Osteoblast (primary cell): ENCODE measurements around the gene PEX13. TPM values are rescaled to one million over a fixed set of nuclear protein-coding genes. Genes with fewer than 3 reads are reported as not detected.

ENCODE experiments used
- DNase-seq: peaks from one replicate; pipeline ENCODE4 v3.0.0; 2011; ENCODE audit warnings: low spot score, mixed read lengths; ENCODE audit not compliant: insufficient read length; ENCODE audit errors: missing footprints
- H2AFZ ChIP-seq: 2 replicates; pipeline ENCODE4 v1.6.0; 2011; ENCODE audit warnings: mild to moderate bottlenecking, low read length
- H3K27ac ChIP-seq: 2 replicates; pipeline ENCODE4 v1.5.1; 2011; ENCODE audit warnings: mild to moderate bottlenecking, low read depth, low read length, moderate library complexity
- H3K27me3 ChIP-seq: 2 replicates; pipeline ENCODE4 v1.6.0; 2012; ENCODE audit warnings: mild to moderate bottlenecking, control low read depth, inconsistent platforms, low read length, moderate library complexity; ENCODE audit not compliant: insufficient read depth
- H3K36me3 ChIP-seq: 2 replicates; pipeline ENCODE4 v1.5.1; 2011; ENCODE audit warnings: mild to moderate bottlenecking, low read length, control low read depth, moderate library complexity; ENCODE audit not compliant: insufficient read depth
- H3K4me1 ChIP-seq: 2 replicates; pipeline ENCODE4 v1.5.1; 2011; ENCODE audit warnings: mild to moderate bottlenecking, low read length, control low read depth, moderate library complexity; ENCODE audit not compliant: insufficient read depth
- H3K4me2 ChIP-seq: 2 replicates; pipeline ENCODE4 v1.6.0; 2011; ENCODE audit warnings: mild to moderate bottlenecking, low read length; ENCODE audit not compliant: insufficient read depth
- H3K4me3 ChIP-seq: fragments of 200-600 bp; sonication (generic); 3 replicates; pipeline ENCODE4 v1.5.1; 2012; ENCODE audit warnings: mild to moderate bottlenecking, low read length, inconsistent platforms; ENCODE audit not compliant: insufficient read depth
- H3K79me2 ChIP-seq: 2 replicates; pipeline ENCODE4 v1.6.0; 2012; ENCODE audit warnings: mild to moderate bottlenecking, low read length, control low read depth, inconsistent platforms; ENCODE audit not compliant: insufficient read depth
- H3K9me3 ChIP-seq: 2 replicates; pipeline ENCODE4 v1.5.1; 2011; ENCODE audit warnings: low read depth, low read length, control low read depth
- H4K20me1 ChIP-seq: 2 replicates; pipeline ENCODE4 v1.6.0; 2012; ENCODE audit warnings: mild to moderate bottlenecking, low read length, control low read depth; ENCODE audit not compliant: insufficient read depth
- total RNA-seq: library from RNA; depleted of rRNA; stranded (reverse); fragments of >200 nt; gene quantifications from 2 replicates; pipeline ENCODE4 v1.2.3, GENCODE V29; 2012
- TF ChIP-seq, protein P1 (sequence below): IDR thresholded peaks from 2 replicates; pipeline ENCODE4 v1.5.1; 2011; ENCODE audit warnings: mild to moderate bottlenecking, low read depth, low read length, moderate library complexity; ENCODE audit errors: extremely low read depth

Gene PEX13
- total RNA-seq, 1 donor, result 34.0 TPM

DNA sequence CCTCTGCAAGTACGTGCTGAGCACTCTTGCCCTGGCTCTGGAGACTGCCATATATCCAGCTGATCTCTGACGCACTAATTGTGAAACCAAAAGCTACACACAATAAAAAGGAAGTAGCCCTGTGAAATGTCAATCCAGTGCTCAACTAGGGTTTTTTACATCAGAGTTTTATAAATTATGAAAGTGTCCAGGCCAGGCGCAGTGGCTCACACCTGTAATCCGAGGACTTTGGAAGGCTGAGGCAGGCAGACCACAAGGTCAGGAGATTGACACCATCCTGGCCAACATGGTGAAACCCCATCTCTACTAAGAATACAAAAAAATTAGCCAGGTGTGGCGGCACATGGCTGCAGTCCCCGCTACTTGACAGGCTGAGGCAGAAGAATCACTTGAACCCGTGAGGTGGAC is 24.5 kb upstream of the PEX13 start:
- no peaks in the 10 kb centered on the region for H3K4me1 ChIP-seq
- TF ChIP-seq, protein P1, sequence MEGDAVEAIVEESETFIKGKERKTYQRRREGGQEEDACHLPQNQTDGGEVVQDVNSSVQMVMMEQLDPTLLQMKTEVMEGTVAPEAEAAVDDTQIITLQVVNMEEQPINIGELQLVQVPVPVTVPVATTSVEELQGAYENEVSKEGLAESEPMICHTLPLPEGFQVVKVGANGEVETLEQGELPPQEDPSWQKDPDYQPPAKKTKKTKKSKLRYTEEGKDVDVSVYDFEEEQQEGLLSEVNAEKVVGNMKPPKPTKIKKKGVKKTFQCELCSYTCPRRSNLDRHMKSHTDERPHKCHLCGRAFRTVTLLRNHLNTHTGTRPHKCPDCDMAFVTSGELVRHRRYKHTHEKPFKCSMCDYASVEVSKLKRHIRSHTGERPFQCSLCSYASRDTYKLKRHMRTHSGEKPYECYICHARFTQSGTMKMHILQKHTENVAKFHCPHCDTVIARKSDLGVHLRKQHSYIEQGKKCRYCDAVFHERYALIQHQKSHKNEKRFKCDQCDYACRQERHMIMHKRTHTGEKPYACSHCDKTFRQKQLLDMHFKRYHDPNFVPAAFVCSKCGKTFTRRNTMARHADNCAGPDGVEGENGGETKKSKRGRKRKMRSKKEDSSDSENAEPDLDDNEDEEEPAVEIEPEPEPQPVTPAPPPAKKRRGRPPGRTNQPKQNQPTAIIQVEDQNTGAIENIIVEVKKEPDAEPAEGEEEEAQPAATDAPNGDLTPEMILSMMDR, result no peak
- H3K9me3 ChIP-seq, result peaks cover 3% of the 10 kb centered on the region
- no peak for DNase-seq
- no peaks in the 10 kb centered on the region for H4K20me1 ChIP-seq
- H3K27me3 ChIP-seq, result no peaks in the 10 kb centered on the region
- H2AFZ ChIP-seq, result no peak overlapping the region
- H3K4me2 ChIP-seq, result no peak overlapping the region
- no peaks in the 10 kb centered on the region for H3K79me2 ChIP-seq
- H3K36me3 ChIP-seq, result no peaks in the 10 kb centered on the region
- H3K27ac ChIP-seq, result no peak overlapping the region
- H3K4me3 ChIP-seq, result no peak overlapping the region

DNA sequence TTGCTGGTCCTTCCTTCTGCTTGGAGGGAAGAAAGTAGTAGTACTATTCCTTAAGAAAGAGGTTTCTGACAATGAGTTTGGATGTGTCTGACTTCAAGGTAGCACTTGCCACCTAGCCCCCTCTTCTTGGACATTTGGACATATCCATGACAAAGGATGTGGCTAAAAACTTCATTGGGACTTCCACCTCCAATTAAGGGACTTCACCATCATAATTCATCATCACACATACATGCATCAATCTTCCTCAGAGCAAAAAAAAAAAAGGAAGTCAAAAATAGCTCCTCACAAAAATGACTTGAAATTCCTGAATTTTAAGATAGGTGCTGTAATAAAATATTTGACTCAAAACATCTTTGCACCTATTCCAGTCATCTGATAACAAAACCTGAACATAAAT is 23.4 kb upstream of the PEX13 start:
- Histone ChIP-seq H3K9me3 (peaks cover 3% of the 10 kb centered on the region), H3K4me2 (no peak overlapping the region), H3K4me1 (no peaks in the 10 kb centered on the region), H3K27me3 (no peaks in the 10 kb centered on the region), H3K27ac (no peak overlapping the region), H4K20me1 (no peaks in the 10 kb centered on the region), H3K79me2 (no peaks in the 10 kb centered on the region), H3K36me3 (no peaks in the 10 kb centered on the region), H2AFZ (no peak overlapping the region), H3K4me3 (no peak overlapping the region)
- no peak for DNase-seq
- TF ChIP-seq, protein P1, result no peak

DNA sequence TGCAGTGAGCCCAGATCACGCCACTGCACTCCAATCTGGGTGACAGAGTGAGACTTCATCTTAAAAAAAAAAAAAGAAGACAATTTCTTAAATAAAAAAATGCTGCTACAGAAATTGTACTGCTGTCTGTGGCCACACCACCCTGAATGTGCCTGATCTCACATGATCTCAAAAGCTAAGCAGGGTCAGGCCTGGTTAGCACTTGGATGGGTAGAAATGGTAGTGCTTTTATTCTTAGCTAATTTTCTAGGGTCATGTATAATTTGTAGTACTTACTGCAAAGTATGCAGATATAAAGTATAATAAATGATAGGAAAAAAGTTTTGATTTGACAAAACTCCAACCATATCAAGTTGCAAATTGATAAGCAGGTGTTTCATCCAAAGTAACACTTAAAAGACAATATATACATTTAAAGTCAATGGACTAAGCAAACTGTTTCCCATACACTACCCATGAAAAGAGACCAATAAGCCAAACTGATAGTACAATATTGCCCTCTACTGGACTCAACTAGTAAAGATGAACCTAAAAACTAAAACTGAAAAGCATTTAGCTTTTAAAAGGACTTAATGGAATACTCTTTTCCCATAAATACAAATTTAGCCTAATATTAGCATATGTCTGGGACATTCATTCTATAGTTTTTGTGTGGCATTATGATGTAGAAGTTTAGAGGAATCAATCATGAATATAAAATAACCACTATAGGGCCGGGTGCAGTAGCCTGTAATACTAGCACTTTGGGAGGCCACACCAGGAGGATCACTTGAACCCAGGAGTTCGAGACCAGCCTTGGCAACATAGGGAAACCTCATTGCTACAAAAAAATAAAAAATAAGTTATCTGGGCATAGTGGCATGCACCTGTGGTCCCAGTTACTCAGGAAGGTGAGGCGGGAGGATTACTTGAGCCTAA is 18.6 kb upstream of the PEX13 start:
- H3K9me3 ChIP-seq, result no peaks in the 10 kb centered on the region
- no peak overlapping the region for H2AFZ ChIP-seq
- H3K4me2 ChIP-seq, result no peak overlapping the region
- H4K20me1 ChIP-seq, result no peaks in the 10 kb centered on the region
- H3K4me1 ChIP-seq, result no peaks in the 10 kb centered on the region
- H3K27me3 ChIP-seq, result no peaks in the 10 kb centered on the region
- H3K79me2 ChIP-seq, result no peaks in the 10 kb centered on the region
- no peak overlapping the region for H3K27ac ChIP-seq
- no peaks in the 10 kb centered on the region for H3K36me3 ChIP-seq
- DNase-seq, result no peak
- H3K4me3 ChIP-seq, result no peak overlapping the region
- TF ChIP-seq, protein P1, result peak; percentile 63

DNA sequence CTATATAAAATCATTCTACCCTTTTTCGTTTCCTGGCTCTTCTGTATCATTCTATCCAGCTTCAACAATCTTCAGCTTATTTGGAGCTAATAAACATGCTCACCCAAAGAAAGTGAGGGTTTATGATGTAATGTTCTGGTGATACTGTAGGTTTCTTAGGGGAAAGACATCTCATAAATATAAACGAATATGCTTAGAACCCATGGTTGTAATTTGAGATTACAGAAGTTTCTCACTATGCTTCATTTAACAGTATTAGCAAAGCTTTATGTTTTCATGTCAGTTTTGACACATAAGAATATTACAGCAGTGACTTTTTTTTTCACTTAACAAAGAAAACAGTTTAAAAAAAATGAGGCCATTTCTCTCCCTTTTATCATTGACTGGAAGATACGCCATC is 11.8 kb upstream of the PEX13 start:
- Histone ChIP-seq H3K9me3 (no peaks in the 10 kb centered on the region), H4K20me1 (no peaks in the 10 kb centered on the region), H3K36me3 (no peaks in the 10 kb centered on the region), H3K27me3 (no peaks in the 10 kb centered on the region), H3K79me2 (no peaks in the 10 kb centered on the region), H3K4me1 (no peaks in the 10 kb centered on the region), H3K27ac (no peak overlapping the region), H3K4me3 (no peak overlapping the region), H2AFZ (no peak overlapping the region), H3K4me2 (no peak overlapping the region)
- DNase-seq, result no peak
- TF ChIP-seq, protein P1, result no peak
